Neuronal stem cell (in vitro differentiated cells): ENCODE data around the gene RAB10.
"Not testable (repeated sequence)": the region's sequence is repeated elsewhere in the genome, so short reads cannot be mapped to it uniquely, and the experiment has no call there.

ENCODE experiments used
- DNase-seq: peaks from one replicate; pipeline ENCODE4 v3.0.0-alpha.2; 2013; ENCODE audit warnings: low spot score
- H2AFZ ChIP-seq: one replicate; pipeline ENCODE4 v1.6.1; 2013; ENCODE audit warnings: mild to moderate bottlenecking, low read length, inconsistent platforms
- H2AK5ac ChIP-seq: 2 replicates; pipeline ENCODE4 v1.6.1; 2013; ENCODE audit warnings: low read depth, mild to moderate bottlenecking, inconsistent platforms, low read length, moderate library complexity, mixed read lengths
- H2BK120ac ChIP-seq: 2 replicates; pipeline ENCODE4 v1.6.1; 2013; ENCODE audit warnings: low read depth, mild to moderate bottlenecking, inconsistent platforms, low read length, moderate library complexity, mixed read lengths
- H2BK12ac ChIP-seq: one replicate; pipeline ENCODE4 v1.6.1; 2013; ENCODE audit warnings: low read length, inconsistent platforms
- H2BK15ac ChIP-seq: 2 replicates; pipeline ENCODE4 v1.6.1; 2013; ENCODE audit warnings: mild to moderate bottlenecking, low read length, inconsistent platforms, mixed read lengths
- H2BK5ac ChIP-seq: one replicate; pipeline ENCODE4 v1.6.1; 2013; ENCODE audit warnings: inconsistent platforms, mild to moderate bottlenecking, low read length, moderate library complexity
- H3K14ac ChIP-seq: one replicate; pipeline ENCODE4 v1.6.1; 2013; ENCODE audit warnings: low read length, inconsistent platforms
- H3K18ac ChIP-seq: 2 replicates; pipeline ENCODE4 v1.6.1; 2013; ENCODE audit warnings: low read length, inconsistent platforms
- H3K23ac ChIP-seq: 2 replicates; pipeline ENCODE4 v1.6.1; 2013; ENCODE audit warnings: low read depth, mild to moderate bottlenecking, mixed read lengths, low read length, inconsistent platforms; ENCODE audit not compliant: poor library complexity
- H3K27ac ChIP-seq: replicated peaks from 3 replicates; pipeline ENCODE4 v1.5.1; 2013; ENCODE audit warnings: low read length, inconsistent platforms
- H3K27me3 ChIP-seq, 3 experiments: 2 replicates each; pipeline ENCODE4 v1.6.1; 2013; ENCODE audit warnings: low read length in 3 of 3, mild to moderate bottlenecking in 2 of 3, inconsistent platforms in 1 of 3, low read depth in 1 of 3, mixed read lengths in 1 of 3, moderate library complexity in 1 of 3; ENCODE audit not compliant: control insufficient read depth in 3 of 3, insufficient read depth in 3 of 3
- H3K36me3 ChIP-seq, 2 donors: replicated peaks in 1 of 2; 2 replicates each; pipeline ENCODE4 v1.6.1; 2013; ENCODE audit warnings: low read length in 2 of 2; ENCODE audit not compliant: control insufficient read depth in 2 of 2, insufficient read depth in 2 of 2
- H3K4ac ChIP-seq: 2 replicates; pipeline ENCODE4 v1.6.1; 2013; ENCODE audit warnings: inconsistent platforms, mild to moderate bottlenecking, low read length, moderate library complexity
- H3K4me1 ChIP-seq, 2 donors: 1 replicate in 1 of 2; 2 replicates in 1 of 2; pipeline ENCODE4 v1.6.1; 2013; ENCODE audit warnings: low read length in 2 of 2, low read depth in 1 of 2; ENCODE audit not compliant: control insufficient read depth in 2 of 2, insufficient read depth in 1 of 2
- H3K4me2 ChIP-seq: one replicate; pipeline ENCODE4 v1.6.1; 2013; ENCODE audit warnings: mild to moderate bottlenecking, low read length, inconsistent platforms; ENCODE audit not compliant: insufficient read depth, poor library complexity, severe bottlenecking
- H3K4me3 ChIP-seq, 2 donors: 2 replicates each; pipeline ENCODE4 v1.5.1; 2013; ENCODE audit warnings: low read length in 2 of 2, mild to moderate bottlenecking in 2 of 2, inconsistent platforms in 1 of 2, moderate library complexity in 1 of 2
- H3K79me1 ChIP-seq: one replicate; pipeline ENCODE4 v1.6.1; 2013; ENCODE audit warnings: low read depth, mild to moderate bottlenecking, inconsistent platforms, low read length, moderate library complexity
- H3K9ac ChIP-seq: one replicate; pipeline ENCODE4 v1.6.1; 2013; ENCODE audit warnings: mild to moderate bottlenecking, low read depth, low read length, inconsistent platforms; ENCODE audit not compliant: poor library complexity
- H3K9me3 ChIP-seq, 2 donors: replicated peaks in 1 of 2; 2 replicates each; pipeline versions ENCODE3 to v1.6.1; 2013; ENCODE audit warnings: low read length in 2 of 2, mild to moderate bottlenecking in 2 of 2, inconsistent platforms in 1 of 2, low read depth in 1 of 2, mixed read lengths in 1 of 2, moderate library complexity in 1 of 2; ENCODE audit not compliant: control insufficient read depth in 2 of 2, insufficient read depth in 1 of 2
- H4K8ac ChIP-seq: one replicate; pipeline ENCODE4 v1.6.1; 2013; ENCODE audit warnings: low read depth, mild to moderate bottlenecking, inconsistent platforms, low read length, moderate library complexity
- H4K91ac ChIP-seq: one replicate; pipeline ENCODE4 v1.6.1; 2013; ENCODE audit warnings: low read length, low read depth, mild to moderate bottlenecking, inconsistent platforms; ENCODE audit not compliant: poor library complexity
- WGBS, 2 donors: extraction: QIAGEN DNeasy Blood & Tissue Kit; methylation state at CpG; one replicate each; pipeline ENCODE4 v1.1.7; 2013; ENCODE audit warnings: missing lambda C conversion rate in 2 of 2, mixed read lengths in 1 of 2; ENCODE audit not compliant: insufficient read length in 2 of 2, insufficient replicate concordance in 1 of 2; ENCODE audit errors: extremely low coverage in 2 of 2; 5-methylcytosine and 5-hydroxymethylcytosine counted together

Gene RAB10

DNA sequence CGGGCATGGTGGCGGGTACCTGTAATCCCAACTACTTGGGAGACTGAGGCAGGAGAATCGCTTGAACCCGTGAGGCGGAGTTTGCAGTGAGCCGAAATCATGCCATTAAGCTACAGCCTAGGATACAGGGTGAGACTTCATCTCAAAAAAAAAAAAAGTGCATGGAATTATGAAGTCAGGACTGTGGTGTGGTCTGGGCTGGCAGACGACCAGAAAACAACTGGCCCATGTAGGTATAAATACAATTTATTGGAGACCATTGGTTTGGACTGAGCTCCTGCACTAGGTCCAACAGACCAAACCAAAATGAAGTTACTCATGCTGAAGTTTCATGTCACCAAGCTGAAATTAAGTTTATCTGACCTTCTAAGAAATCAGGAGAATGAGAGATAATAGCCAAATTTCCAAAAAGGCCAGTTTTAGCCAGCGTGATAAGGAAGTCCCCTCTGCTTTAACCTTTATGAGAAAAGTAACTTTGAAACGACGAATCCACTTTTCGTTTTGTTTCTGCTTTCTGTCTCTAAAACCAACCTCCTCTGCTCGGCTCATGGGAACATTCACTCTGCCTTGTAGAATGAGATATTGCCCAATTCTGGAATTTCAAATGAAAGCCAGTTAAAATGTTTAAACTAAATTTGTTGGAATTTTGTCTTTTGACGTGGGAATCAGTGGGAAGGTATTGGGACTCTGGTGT, 17.7 kb upstream of the RAB10 start:
- H3K9ac ChIP-seq, result no peak overlapping the region

DNA sequence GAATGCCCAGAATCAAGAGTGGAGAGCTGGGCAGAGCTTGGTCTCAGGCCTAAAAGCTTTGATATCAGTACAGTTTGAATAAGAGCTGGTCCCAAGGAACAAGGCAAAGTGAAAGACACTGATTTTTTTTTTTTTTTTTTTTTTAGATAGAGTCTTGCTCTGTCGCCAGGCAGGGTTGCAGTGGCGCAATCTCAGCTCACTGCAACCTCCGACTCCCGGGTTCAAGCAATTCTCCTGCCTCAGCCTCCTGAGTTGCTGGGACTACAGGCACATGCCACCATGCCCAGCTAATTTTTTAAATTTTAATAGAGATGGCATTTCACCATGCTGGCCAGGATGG, 17.2 kb upstream of the RAB10 start:
- not testable (repeated sequence) for H3K9me3 ChIP-seq, H3K9ac ChIP-seq, H3K18ac ChIP-seq, H4K91ac ChIP-seq, H2AK5ac ChIP-seq, DNase-seq, H3K79me1 ChIP-seq, H4K8ac ChIP-seq, H3K27ac ChIP-seq, H3K4me3 ChIP-seq, H3K4ac ChIP-seq, H2BK15ac ChIP-seq, H3K23ac ChIP-seq, H2AFZ ChIP-seq, H3K4me2 ChIP-seq, H3K36me3 ChIP-seq, H2BK5ac ChIP-seq, H2BK12ac ChIP-seq, H2BK120ac ChIP-seq, H3K14ac ChIP-seq
- peaks cover 0 to 12% (median 0%) of the 10 kb centered on the region in 3 experiments for H3K27me3 ChIP-seq
- peaks cover 11 to 13% of the 10 kb centered on the region in 2 donors for H3K4me1 ChIP-seq
- whole genome bisulfite sequencing, 2 donors, result no CpG with 5 or more reads among the region's 4 CpGs

More for the DNA sequence above, 17.7 kb upstream of the RAB10 start:
- Histone ChIP-seq H3K18ac (no peak overlapping the region), H2AK5ac (no peak overlapping the region), H3K27me3 (peaks cover 0 to 12% (median 0%) of the 10 kb centered on the region in 3 experiments), H3K4ac (no peak overlapping the region), H3K23ac (no peak overlapping the region), H3K36me3 (no peaks in the 10 kb centered on the region), H3K4me3 (no peak overlapping the region), H3K4me2 (no peak overlapping the region), H2BK120ac (no peak overlapping the region), H4K8ac (no peak overlapping the region), H3K4me1 (peaks cover 14 to 15% of the 10 kb centered on the region in 2 donors), H4K91ac (no peak overlapping the region), H2BK5ac (no peak overlapping the region), H2BK15ac (no peak overlapping the region), H2AFZ (no peak overlapping the region), H2BK12ac (no peak overlapping the region), H3K9me3 (no peaks in the 10 kb centered on the region), H3K14ac (no peak overlapping the region), H3K27ac (no peak overlapping the region), H3K79me1 (no peaks in the 10 kb centered on the region)
- WGBS, 2 donors, result no CpG with 5 or more reads among the region's 13 CpGs
- DNase-seq, result no peak

DNA sequence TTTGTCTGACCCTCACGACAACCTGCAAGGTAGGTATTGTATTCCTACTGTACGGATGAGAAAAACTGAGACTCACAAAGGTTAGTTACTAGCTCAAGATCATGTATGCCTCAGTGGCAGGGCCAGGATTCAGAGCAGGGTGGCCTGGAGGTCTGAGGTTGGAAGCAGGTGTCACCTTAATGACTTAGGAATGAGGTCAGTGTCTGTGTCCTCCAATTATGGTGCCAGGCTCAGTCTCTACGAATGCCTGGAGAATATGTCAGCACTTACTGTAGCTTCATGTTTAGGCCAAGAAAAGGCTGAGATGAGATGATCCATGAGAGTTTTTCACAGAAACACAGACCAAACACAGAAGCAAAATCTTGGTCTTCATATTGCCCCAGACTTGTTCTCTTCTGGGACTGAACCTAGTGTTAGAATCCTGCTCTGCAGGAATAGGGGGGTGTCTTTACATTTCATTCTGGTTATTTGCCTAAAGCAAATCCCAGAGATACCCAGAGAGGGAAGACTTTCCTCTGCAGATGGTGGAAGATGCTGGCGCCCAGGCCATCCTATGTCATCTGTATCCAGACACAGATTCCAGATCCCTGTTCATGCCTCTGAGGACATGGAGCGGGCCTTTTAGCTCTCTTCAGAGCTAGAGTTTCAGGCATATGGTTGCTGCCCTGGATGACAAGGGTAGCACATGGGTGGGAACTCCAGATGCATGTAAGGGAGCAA, 16.3 kb upstream of the RAB10 start:
- no peak overlapping the region for H2BK15ac ChIP-seq
- H3K4me2 ChIP-seq, result no peak overlapping the region
- H4K8ac ChIP-seq, result no peak overlapping the region
- no peak overlapping the region for H3K27ac ChIP-seq
- no peak for DNase-seq
- no peak overlapping the region for H2BK5ac ChIP-seq
- peak overlapping the region; percentile 20 for H2AFZ ChIP-seq
- H3K23ac ChIP-seq, result no peak overlapping the region
- H4K91ac ChIP-seq, result no peak overlapping the region
- H2BK120ac ChIP-seq, result no peak overlapping the region
- no peak overlapping the region for H3K14ac ChIP-seq
- H3K18ac ChIP-seq, result no peak overlapping the region
- peaks cover 4% of the 10 kb centered on the region in 2 donors for H3K4me1 ChIP-seq
- no peak overlapping the region for H2BK12ac ChIP-seq
- H3K79me1 ChIP-seq, result no peaks in the 10 kb centered on the region
- H3K4me3 ChIP-seq, result no peak overlapping the region
- H3K4ac ChIP-seq, result no peak overlapping the region
- peak overlapping the region; percentile 8 for H2AK5ac ChIP-seq
- H3K9ac ChIP-seq, result no peak overlapping the region
- no CpG with 5 or more reads among the region's 5 CpGs for WGBS, 2 donors
- H3K9me3 ChIP-seq, result no peaks in the 10 kb centered on the region
- peaks cover 0 to 12% (median 0%) of the 10 kb centered on the region in 3 experiments for H3K27me3 ChIP-seq
- H3K36me3 ChIP-seq, result no peaks in the 10 kb centered on the region
